RPMI7951 (cell line): ENCODE measurements around the gene COL18A1. TPM values are rescaled to one million over a fixed set of nuclear protein-coding genes. Genes with fewer than 3 reads are reported as not detected.

Experiments used
- DNase-seq: peaks from one replicate; pipeline ENCODE4 v3.0.0-alpha.2; 2012; ENCODE audit warnings: low read depth
- total RNA-seq: library from RNA; depleted of rRNA; stranded (reverse); fragments of >200 nt; shearing (Covaris generic); gene quantifications from 2 replicates; pipeline ENCODE4 v1.2.3, GENCODE V29; 2014

The COL18A1 gene
- total RNA-seq, 1 experiment from 2014 or later, result 72.3 TPM

GRCh38 chr21:45401916-45402900 is 2.8 kb upstream of the COL18A1 start:
- DNase-seq, result no peak

DNA sequence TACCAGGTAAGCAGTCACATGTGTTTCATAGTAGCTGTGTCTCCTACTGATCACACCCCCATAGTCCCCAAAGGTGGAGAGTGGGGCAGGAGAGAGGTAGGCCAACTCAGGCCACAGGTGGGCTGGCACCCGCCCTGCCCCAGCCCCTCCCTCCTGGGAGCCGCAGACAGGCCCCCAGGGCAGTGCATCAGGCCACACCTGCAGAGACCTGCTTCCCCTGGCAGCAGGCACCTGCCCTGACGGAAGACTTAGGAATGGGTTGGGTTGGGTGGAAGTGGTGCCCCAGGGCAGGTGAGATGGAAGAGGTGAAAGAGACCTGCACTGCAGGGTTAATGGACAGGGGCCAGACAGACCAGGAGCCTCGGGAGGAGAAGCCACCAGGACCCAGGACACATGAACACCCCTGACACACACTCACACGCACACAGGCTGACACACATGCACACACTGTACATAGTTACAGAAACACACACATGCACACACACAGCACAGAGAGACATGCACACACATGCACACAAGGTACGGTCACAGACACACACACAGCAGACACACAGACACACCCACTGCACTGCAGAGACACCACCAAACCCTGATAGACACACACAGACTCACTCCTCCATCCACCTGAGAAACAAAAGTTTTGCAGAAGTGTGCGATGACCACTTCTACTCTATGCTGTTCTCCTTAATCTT is 1.7 kb upstream of the COL18A1 start:
- DNase-seq, result no peak

DNA sequence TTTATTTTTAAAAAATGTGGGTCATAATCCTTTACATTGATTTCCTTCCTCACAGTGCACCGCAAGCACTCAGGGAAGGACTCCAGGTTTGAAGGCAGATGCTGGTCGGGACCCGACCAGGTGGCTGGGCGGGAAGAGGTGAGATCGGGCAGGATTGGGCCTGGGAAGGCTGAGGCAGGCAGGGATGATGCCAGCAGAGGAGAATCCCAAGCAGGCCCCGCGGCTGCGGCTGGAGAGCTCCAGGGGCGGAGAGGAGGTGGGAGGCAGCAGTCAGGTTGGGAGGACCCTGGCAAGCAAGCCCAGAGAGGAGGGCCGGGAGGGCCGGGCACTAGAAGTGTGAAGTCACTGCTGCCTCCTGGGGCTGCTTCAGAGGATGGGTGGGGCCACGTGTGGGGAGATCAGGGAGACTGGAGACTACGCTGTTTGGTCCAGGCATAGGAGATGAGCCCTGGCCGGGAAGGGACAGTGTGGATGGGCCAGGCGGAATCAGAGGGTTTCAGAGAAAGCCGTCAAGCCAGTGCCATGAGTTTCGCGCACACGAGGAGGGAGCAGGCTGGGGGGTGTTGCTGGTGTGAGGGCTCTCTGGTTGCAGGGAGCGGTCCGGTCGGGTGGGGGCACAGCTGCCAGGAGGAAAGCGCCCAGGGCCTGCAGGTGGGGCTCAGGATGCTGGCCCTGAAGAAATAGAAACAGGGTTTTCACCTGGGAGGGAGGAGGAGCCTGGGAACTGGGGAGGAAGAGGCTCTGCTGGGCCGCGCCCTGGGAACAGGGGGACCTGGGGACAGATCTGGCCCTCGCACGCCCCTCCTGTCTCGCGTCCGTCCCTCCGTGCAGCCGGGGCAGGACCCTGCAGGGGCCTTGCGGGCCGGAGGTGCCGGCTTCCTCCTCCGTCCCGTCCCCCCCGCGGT is 888 bp upstream of the COL18A1 start:
- no peak for DNase-seq

GRCh38 chr21:45405271-45405818 is 380 bp downstream of the COL18A1 start:
- DNase-seq, result peak; percentile 49

DNA sequence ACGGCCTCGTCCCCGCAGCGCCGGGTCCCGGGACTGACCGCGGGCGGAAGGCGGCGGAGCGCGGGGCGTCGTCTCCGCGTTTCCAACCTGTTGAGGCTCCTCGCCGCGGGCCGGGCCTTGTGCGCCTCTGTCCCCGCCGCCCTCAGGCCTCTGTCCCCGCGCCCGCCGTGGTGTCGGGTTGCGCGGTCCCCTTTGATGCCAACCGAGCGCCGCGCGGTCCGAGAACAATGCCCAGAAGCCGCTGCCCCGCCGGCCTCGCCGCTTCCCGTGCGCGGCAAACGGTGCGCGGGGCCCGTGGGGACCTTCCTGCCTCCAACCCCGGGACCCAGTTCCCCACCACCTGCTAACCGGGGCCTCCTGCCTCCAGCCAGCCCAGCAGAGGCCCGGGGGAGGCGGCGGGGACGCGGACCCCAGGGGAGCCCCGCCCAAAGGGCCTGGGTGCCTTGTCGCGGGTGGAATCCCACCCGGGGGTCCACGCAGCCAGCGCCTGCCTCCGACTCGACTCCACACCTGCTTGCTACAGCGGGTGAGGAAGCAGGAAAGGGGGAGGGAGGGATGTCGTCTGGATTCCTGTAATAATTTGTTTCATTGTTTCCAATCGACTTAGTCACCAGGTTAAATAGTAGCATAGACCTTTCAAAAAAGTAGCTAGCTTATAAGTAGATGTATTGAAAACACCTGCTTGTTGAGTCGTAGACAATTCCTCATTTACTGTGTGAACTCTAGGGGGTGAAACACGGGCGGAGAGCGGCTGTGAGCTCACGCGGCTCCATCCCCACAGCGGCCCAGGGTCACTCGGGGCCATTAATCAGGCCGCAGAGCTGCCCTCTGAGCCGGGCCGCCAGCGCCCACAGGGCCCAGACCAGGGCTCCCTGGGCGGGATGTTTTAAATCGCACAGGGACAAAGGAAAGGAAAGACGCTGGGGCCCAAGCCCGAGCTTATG is 1.1 kb downstream of the COL18A1 start:
- DNase-seq, result no peak

- no peak for DNase-seq
Observed at GRCh38 chr21:45406801-45407628, 2.0 kb downstream of the COL18A1 start.

DNA sequence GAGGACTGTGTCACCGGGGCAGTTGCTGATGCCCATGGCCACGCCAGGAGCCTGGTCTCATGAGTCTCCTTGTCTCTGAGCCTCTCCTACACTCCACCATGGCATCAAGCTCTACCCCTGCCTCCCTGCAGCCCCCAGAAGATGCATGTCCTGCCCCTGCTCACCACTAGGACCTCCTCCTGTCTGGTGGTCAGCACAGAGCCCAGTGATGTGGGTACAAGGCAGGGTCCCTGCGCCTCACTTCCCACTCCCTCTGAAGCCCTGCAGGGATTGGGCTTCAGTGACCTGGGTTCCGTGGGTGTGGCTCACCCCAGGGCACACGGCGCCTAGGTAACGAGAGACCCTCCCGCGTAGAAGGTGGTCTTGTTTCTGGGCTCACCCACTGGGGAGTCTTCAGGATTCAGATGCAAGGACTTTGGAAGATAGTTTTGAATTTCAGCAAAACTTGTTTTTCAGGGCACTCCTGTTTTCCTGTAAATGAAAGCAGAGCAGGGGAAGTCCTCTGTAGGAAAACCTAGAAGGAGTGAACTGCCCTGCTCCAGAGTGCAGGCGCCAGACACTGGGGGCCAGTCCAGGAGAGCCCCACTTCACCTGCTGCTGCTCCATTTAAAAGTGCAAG is 2.8 kb downstream of the COL18A1 start:
- no peak for DNase-seq

- DNase-seq, result no peak
Observed at GRCh38 chr21:45408271-45408791, 3.4 kb downstream of the COL18A1 start.

DNA sequence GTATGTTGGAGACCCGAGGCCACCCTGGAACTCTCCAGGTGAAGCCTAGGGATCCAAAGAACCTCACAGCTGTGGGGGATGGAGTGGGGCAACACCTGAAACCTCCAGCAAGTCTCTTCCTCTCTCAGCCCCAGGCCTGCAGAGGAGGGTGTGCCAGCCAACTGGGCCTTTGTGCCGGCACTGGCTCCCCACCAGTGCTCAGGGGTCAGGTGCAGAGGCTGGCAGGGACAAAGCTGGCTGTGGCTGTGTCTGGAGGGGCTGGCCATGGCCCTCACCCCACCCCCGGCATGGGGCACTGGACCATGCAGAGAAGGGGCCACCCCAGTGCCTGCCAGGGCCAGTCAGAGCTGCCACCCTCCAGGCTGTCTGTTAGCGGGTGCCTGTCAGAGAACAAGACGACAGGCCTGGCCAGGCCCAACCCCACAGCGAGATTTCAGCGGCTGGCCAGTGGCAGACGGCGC is 3.9 kb downstream of the COL18A1 start:
- DNase-seq, result no peak

- no peak for DNase-seq
Observed at GRCh38 chr21:45409466-45410150, 4.6 kb downstream of the COL18A1 start.

DNA sequence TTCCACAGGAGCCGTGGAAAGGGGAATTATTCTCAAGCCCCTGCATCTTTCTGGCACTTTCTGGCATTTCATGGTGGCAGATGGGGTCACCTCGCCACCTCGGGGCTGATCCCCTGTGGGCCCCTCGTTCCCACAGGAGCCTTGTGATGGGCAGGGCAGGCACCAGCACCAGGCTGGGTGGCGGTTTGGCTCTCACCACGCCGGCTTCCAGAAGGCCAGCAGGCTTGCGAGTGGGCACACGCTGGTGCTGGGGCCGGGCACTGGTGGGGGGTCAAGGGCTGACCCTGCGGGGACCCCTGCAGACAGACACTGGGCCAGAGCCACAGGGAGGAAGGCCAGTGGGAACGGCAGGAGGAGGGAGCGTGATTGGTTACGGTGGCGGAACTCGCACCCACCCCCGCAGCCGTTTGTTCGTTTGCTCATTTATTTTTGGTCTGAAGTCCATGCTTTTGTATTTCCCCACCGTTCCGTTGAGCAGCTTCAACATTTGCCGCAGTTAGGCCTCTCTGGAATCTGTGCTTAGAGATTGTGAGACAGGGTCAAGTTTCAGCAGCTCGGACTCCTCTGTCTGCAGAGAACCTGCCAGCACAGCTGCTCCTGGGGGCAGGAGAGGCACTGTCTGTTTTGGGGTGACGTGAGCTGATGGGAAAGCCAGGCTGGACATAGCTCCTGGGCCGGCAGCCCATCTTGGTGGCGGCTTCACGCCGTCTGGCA is 5.3 kb downstream of the COL18A1 start:
- no peak for DNase-seq

GRCh38 chr21:45410865-45411809 is 6.2 kb downstream of the COL18A1 start:
- DNase-seq, result no peak

GRCh38 chr21:45411810-45412206 is 6.8 kb downstream of the COL18A1 start:
- no peak for DNase-seq

- no peak for DNase-seq
Observed at GRCh38 chr21:45412491-45412890, 7.5 kb downstream of the COL18A1 start.

DNA sequence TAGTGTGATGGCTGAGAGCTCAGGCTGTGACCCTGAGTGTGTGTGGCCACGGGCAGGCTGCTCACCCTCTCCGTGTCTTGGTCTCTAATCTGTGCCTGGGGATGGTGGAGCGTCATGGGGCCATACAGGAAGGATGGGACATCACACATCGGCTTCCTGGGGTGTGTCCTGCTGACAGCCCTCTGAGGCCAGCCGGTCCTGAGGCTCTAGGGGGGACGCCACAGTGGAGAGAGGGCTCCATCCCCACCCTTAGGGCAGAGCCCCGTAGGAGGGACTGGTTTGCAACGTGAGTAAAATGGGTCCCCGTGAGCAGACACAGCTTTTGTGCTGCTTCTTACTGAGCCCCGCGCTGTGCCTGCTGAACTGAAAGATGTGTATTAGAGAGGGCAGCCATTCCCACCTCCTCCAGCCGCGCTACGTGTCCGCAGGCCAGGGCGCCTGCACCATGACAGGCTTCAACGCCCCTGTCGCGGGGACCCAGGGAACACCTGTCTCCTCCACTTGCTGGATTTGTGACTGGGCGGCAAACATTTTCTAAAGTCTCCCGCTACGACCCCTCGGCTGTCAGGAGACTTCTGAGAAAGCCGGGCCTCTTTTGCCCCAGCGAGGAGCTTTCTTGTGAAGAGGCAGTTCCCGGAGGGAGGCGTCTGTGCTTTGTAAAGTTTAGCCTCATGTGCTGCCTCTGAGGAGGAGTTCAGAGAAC is 8.1 kb downstream of the COL18A1 start:
- no peak for DNase-seq

- no peak for DNase-seq
Observed at GRCh38 chr21:45413922-45414321, 9.0 kb downstream of the COL18A1 start.
